Measurements from ENCODE around the gene PALM2AKAP2. TPM values are rescaled to one million over a fixed set of nuclear protein-coding genes. Genes with fewer than 3 reads are reported as not detected.

The PALM2AKAP2 gene
- total RNA-seq: not detected

- Mint-ChIP-seq H3K27ac (no peak within 1 kb of the TSS), H3K27me3 (peaks cover 22 to 43% of the 10 kb centered on the region in 2 donors), H3K36me3 (no peaks in the 10 kb centered on the region), H3K9me3 (peaks cover 5% of the 10 kb centered on the region), H3K4me3 (no peak within 1 kb of the TSS), H3K4me1 (ENCODE audit: low read depth in 2 of 2) (no peaks in the 10 kb centered on the region)
- no peak for ATAC-seq
- no peak for DNase-seq (ENCODE audit: low spot score)
Observed at GRCh38 chr9:109779711-109780452, at the start of gene PALM2AKAP2. Gene PALM2AKAP2 (plus strand): TSS chr9:109780198. CDS start chr9:109780489, 291 bp downstream.

- no peak for DNase-seq (ENCODE audit: low spot score)
- Mint-ChIP-seq H3K27ac (no peak overlapping the region), H3K27me3 (peaks cover 0 to 9% of the 10 kb centered on the region in 2 donors), H3K4me1 (ENCODE audit: low read depth in 2 of 2) (peaks cover 0 to 4% of the 10 kb centered on the region in 2 donors), H3K9me3 (no peaks in the 10 kb centered on the region), H3K36me3 (no peaks in the 10 kb centered on the region), H3K4me3 (no peak overlapping the region)
- no peak for ATAC-seq
Observed at GRCh38 chr9:109730228-109730627, 49.8 kb upstream of the PALM2AKAP2 start.

GRCh38 chr9:109733690-109734089, 46.3 kb upstream of the PALM2AKAP2 start:
- Mint-ChIP-seq H3K9me3 (no peaks in the 10 kb centered on the region), H3K4me1 (ENCODE audit: low read depth in 2 of 2) (peaks cover 0 to 4% of the 10 kb centered on the region in 2 donors), H3K36me3 (no peaks in the 10 kb centered on the region), H3K27me3 (peaks cover 0 to 15% of the 10 kb centered on the region in 2 donors), H3K4me3 (no peak overlapping the region), H3K27ac (no peak overlapping the region)
- DNase-seq (ENCODE audit: low spot score): no peak
- no peak for ATAC-seq

- DNase-seq (ENCODE audit: low spot score) (no peak), ATAC-seq (no peak)
- peaks cover 0 to 4% of the 10 kb centered on the region in 2 donors for H3K4me1 Mint-ChIP-seq (ENCODE audit: low read depth in 2 of 2)
- no peaks in the 10 kb centered on the region for H3K36me3 Mint-ChIP-seq
- no peaks in the 10 kb centered on the region for H3K9me3 Mint-ChIP-seq
- no peak overlapping the region for H3K4me3 Mint-ChIP-seq
- no peak overlapping the region for H3K27ac Mint-ChIP-seq
- H3K27me3 Mint-ChIP-seq: peaks cover 0 to 15% of the 10 kb centered on the region in 2 donors
Observed at GRCh38 chr9:109734814-109735213, 45.2 kb upstream of the PALM2AKAP2 start.

- H3K4me1 Mint-ChIP-seq (ENCODE audit: low read depth in 2 of 2): peaks cover 0 to 4% of the 10 kb centered on the region in 2 donors
- DNase-seq (ENCODE audit: low spot score) (no peak), ATAC-seq (no peak)
- H3K36me3 Mint-ChIP-seq: no peaks in the 10 kb centered on the region
- no peak overlapping the region for H3K27ac Mint-ChIP-seq
- H3K4me3 Mint-ChIP-seq: no peak overlapping the region
- H3K9me3 Mint-ChIP-seq: no peaks in the 10 kb centered on the region
- peaks cover 0 to 22% of the 10 kb centered on the region in 2 donors for H3K27me3 Mint-ChIP-seq
Observed at GRCh38 chr9:109735801-109736200, 44.2 kb upstream of the PALM2AKAP2 start.

GRCh38 chr9:109737295-109737694, 42.7 kb upstream of the PALM2AKAP2 start:
- Mint-ChIP-seq H3K27me3 (peaks cover 0 to 20% of the 10 kb centered on the region in 2 donors), H3K4me3 (no peak overlapping the region), H3K9me3 (no peaks in the 10 kb centered on the region), H3K27ac (no peak overlapping the region), H3K36me3 (no peaks in the 10 kb centered on the region), H3K4me1 (ENCODE audit: low read depth in 2 of 2) (peaks cover 0 to 4% of the 10 kb centered on the region in 2 donors)
- no peak for ATAC-seq
- no peak for DNase-seq (ENCODE audit: low spot score)

GRCh38 chr9:109739760-109740159, 40.2 kb upstream of the PALM2AKAP2 start:
- Mint-ChIP-seq H3K9me3 (no peaks in the 10 kb centered on the region), H3K4me1 (ENCODE audit: low read depth in 2 of 2) (no peaks in the 10 kb centered on the region), H3K27me3 (peaks cover 2 to 20% of the 10 kb centered on the region in 2 donors), H3K36me3 (no peaks in the 10 kb centered on the region), H3K27ac (no peak overlapping the region), H3K4me3 (no peak overlapping the region)
- ATAC-seq (no peak), DNase-seq (ENCODE audit: low spot score) (no peak)

- Mint-ChIP-seq H3K4me1 (ENCODE audit: low read depth in 2 of 2) (no peaks in the 10 kb centered on the region), H3K36me3 (no peaks in the 10 kb centered on the region), H3K27me3 (peaks cover 11 to 14% of the 10 kb centered on the region in 2 donors), H3K4me3 (no peak overlapping the region), H3K27ac (no peak overlapping the region), H3K9me3 (no peaks in the 10 kb centered on the region)
- ATAC-seq (no peak), DNase-seq (ENCODE audit: low spot score) (no peak)
Observed at GRCh38 chr9:109742776-109743348, 37.1 kb upstream of the PALM2AKAP2 start.

- Mint-ChIP-seq H3K4me1 (ENCODE audit: low read depth in 2 of 2) (no peaks in the 10 kb centered on the region), H3K27ac (no peak overlapping the region), H3K9me3 (no peaks in the 10 kb centered on the region), H3K4me3 (no peak overlapping the region), H3K27me3 (peaks cover 11 to 14% of the 10 kb centered on the region in 2 donors), H3K36me3 (no peaks in the 10 kb centered on the region)
- no peak for DNase-seq (ENCODE audit: low spot score)
- no peak for ATAC-seq
Observed at GRCh38 chr9:109743696-109744095, 36.3 kb upstream of the PALM2AKAP2 start.

- Mint-ChIP-seq H3K27ac (no peak overlapping the region), H3K4me1 (ENCODE audit: low read depth in 2 of 2) (no peaks in the 10 kb centered on the region), H3K27me3 (peaks cover 7 to 11% of the 10 kb centered on the region in 2 donors), H3K9me3 (no peaks in the 10 kb centered on the region), H3K36me3 (no peaks in the 10 kb centered on the region), H3K4me3 (no peak overlapping the region)
- no peak for ATAC-seq
- DNase-seq (ENCODE audit: low spot score): no peak
Observed at GRCh38 chr9:109745335-109746283, 34.4 kb upstream of the PALM2AKAP2 start.

GRCh38 chr9:109751253-109751652, 28.7 kb upstream of the PALM2AKAP2 start:
- no peak for DNase-seq (ENCODE audit: low spot score)
- Mint-ChIP-seq H3K4me1 (ENCODE audit: low read depth in 2 of 2) (no peaks in the 10 kb centered on the region), H3K27ac (no peak overlapping the region), H3K9me3 (no peaks in the 10 kb centered on the region), H3K36me3 (no peaks in the 10 kb centered on the region), H3K27me3 (peaks cover 8 to 14% of the 10 kb centered on the region in 2 donors), H3K4me3 (no peak overlapping the region)
- no peak for ATAC-seq

GRCh38 chr9:109753308-109753707, 26.7 kb upstream of the PALM2AKAP2 start:
- Mint-ChIP-seq H3K4me3 (no peak overlapping the region), H3K36me3 (no peaks in the 10 kb centered on the region), H3K27ac (no peak overlapping the region), H3K9me3 (no peaks in the 10 kb centered on the region), H3K4me1 (ENCODE audit: low read depth in 2 of 2) (no peaks in the 10 kb centered on the region), H3K27me3 (peaks cover 5 to 19% of the 10 kb centered on the region in 2 donors)
- no peak for DNase-seq (ENCODE audit: low spot score)
- no peak for ATAC-seq

GRCh38 chr9:109755040-109755439, 25.0 kb upstream of the PALM2AKAP2 start:
- H3K27ac Mint-ChIP-seq: no peak overlapping the region
- no peaks in the 10 kb centered on the region for H3K9me3 Mint-ChIP-seq
- H3K4me3 Mint-ChIP-seq: no peak overlapping the region
- H3K36me3 Mint-ChIP-seq: no peaks in the 10 kb centered on the region
- ATAC-seq (no peak), DNase-seq (ENCODE audit: low spot score) (no peak)
- H3K4me1 Mint-ChIP-seq (ENCODE audit: low read depth in 2 of 2): no peaks in the 10 kb centered on the region
- peaks cover 11 to 31% of the 10 kb centered on the region in 2 donors for H3K27me3 Mint-ChIP-seq

Measured in natural killer cell treated with Interleukin-12 subunit alpha and Interleukin-12 subunit beta and Interleukin-15 and Interleukin-18, amount 100 ng/mL, for 72 hours (primary cell).